NCI-H1092 (cell line): ENCODE measurements around the gene SNU13.
"Not testable (repeated sequence)": the region's sequence is repeated elsewhere in the genome, so short reads cannot be mapped to it uniquely, and the experiment has no call there.

ENCODE experiments used
- DNase-seq: peaks from one replicate; lab custom pipeline; 2025; lab: John Stamatoyannopoulos, UW

SNU13 gene

GRCh38 chr22:41641854-41642253 is 46.8 kb downstream of the SNU13 start:
- DNase-seq = no peak

- DNase-seq = no peak
Measured at GRCh38 chr22:41638748-41639147, 49.9 kb downstream of the SNU13 start.

GRCh38 chr22:41638124-41638523 is 50.5 kb downstream of the SNU13 start:
- no peak for DNase-seq

GRCh38 chr22:41637623-41638022 is 51.0 kb downstream of the SNU13 start:
- not testable (repeated sequence) for DNase-seq

GRCh38 chr22:41636467-41636866 is 52.2 kb downstream of the SNU13 start:
- DNase-seq = no peak

GRCh38 chr22:41634610-41635009 is 54.1 kb downstream of the SNU13 start:
- DNase-seq = not testable (repeated sequence)

GRCh38 chr22:41631615-41632014 is 57.1 kb downstream of the SNU13 start:
- DNase-seq = not testable (repeated sequence)

- not testable (repeated sequence) for DNase-seq
Measured at GRCh38 chr22:41631115-41631514, 57.6 kb downstream of the SNU13 start.

- no peak for DNase-seq
Measured at GRCh38 chr22:41625577-41625976, 63.1 kb downstream of the SNU13 start.
